Dendritic cell treated with granulocyte-macrophage colony-stimulating factor and Interleukin-4, amounts not matched to agents 40 ng/mL and 50 ng/mL, for 4 days (primary cell): Measurements from ENCODE around the gene TARDBP.

ENCODE experiments used
- H3K27ac Mint-ChIP-seq: one replicate; pipeline ENCODE4 v1.8.0; 2022; ENCODE audit warnings: mild to moderate bottlenecking, mixed read lengths
- H3K27me3 Mint-ChIP-seq: one replicate; pipeline ENCODE4 v1.8.0; 2022; ENCODE audit warnings: mild to moderate bottlenecking, mixed read lengths
- H3K36me3 Mint-ChIP-seq: one replicate; pipeline ENCODE4 v1.8.0; 2022; ENCODE audit warnings: low read depth, mixed read lengths
- H3K4me1 Mint-ChIP-seq: one replicate; pipeline ENCODE4 v1.8.0; 2022; ENCODE audit warnings: low read depth, mixed read lengths
- H3K4me3 Mint-ChIP-seq: one replicate; pipeline ENCODE4 v1.8.0; 2022; ENCODE audit warnings: mild to moderate bottlenecking, moderate library complexity, mixed read lengths
- H3K9me3 Mint-ChIP-seq: one replicate; pipeline ENCODE4 v1.8.0; 2022; ENCODE audit warnings: mixed read lengths
- intact Hi-C: fragments of 100-400 bp; cut with micrococcal nuclease; formaldehyde crosslinking; loops from one replicate; pipeline ENCODE4 v1.15.0; 2022

TARDBP gene

DNA sequence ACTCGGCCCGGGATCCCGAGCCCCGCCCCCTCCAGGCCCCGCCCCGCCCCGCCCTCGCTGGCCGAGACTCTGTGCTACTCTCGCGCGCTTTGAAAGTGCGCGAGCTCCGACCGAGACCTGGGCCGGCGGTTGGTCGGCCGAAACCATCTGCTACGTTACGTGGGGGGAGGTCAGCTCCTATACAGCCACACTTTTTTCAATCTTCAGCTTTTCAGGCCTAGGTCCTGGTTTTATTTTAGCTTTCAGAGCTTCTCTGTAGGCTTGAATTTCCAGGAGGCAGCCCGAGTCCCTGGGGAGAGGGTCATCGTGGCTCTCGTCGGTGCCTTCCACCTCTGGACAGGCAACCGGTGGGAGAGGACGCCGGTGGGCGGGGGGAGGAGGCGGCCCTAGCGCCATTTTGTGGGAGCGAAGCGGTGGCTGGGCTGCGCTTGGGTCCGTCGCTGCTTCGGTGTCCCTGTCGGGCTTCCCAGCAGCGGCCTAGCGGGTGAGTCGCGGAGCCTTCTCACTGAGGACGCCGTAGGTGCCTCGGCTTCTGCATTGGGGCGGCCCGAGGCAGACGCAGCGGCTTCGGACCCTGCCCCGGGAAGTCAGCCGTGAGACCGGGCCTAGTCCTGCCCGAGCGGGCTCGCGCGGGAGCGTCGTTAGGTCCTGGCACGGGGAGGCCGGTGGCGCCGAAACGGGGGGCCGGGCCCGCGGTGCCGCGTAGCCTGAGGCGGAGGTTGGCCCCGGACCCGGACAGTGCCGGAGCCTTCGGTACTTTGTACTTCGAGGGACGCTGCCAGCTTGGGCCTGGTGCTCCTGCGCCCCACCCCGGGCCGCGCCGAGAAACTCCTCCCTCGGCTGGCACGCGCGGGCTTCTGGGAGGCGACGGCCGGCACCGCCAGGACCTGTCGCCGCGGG lies at the start of gene TARDBP:
Gene TARDBP, plus strand, starts transcription at position 395 of the 900 bp plus-strand sequence. CDS start 1,074 bp downstream, outside the sequence.
- H3K27me3 Mint-ChIP-seq: no peaks in the 10 kb centered on the region
- H3K4me1 Mint-ChIP-seq: peaks cover 17% of the 10 kb centered on the region
- peaks cover 53% of the 10 kb centered on the region for H3K36me3 Mint-ChIP-seq
- peak within 1 kb of the TSS; percentile 83 for H3K4me3 Mint-ChIP-seq
- no peaks in the 10 kb centered on the region for H3K9me3 Mint-ChIP-seq
- H3K27ac Mint-ChIP-seq: peak within 1 kb of the TSS; percentile 99
- intact Hi-C loops: loop anchor here (2.0 to 5.0 kb wide), 2 partner anchors 45 to 86 kb away; partner anchors contain the start of gene EXOSC10

- Mint-ChIP-seq H3K4me3 (peak overlapping the region; percentile 65), H3K9me3 (no peaks in the 10 kb centered on the region), H3K36me3 (no peaks in the 10 kb centered on the region), H3K4me1 (peaks cover 80% of the 10 kb centered on the region), H3K27ac (peak overlapping the region; percentile 92), H3K27me3 (no peaks in the 10 kb centered on the region)
- intact Hi-C loops: loop anchor here (5.0 kb wide), 1 partner anchor 47 kb away; the partner anchor contains the start of gene TARDBP
These were observed 46.8 kb upstream of the TARDBP start for GRCh38 chr1:10965546-10966226.

- Mint-ChIP-seq H3K36me3 (no peaks in the 10 kb centered on the region), H3K27me3 (peaks cover 3% of the 10 kb centered on the region), H3K4me3 (no peak overlapping the region), H3K4me1 (peaks cover 66% of the 10 kb centered on the region), H3K27ac (peak overlapping the region; percentile 92), H3K9me3 (no peaks in the 10 kb centered on the region)
- intact Hi-C loops: loop anchor here (5.0 kb wide), 1 partner anchor 45 kb away; the partner anchor contains the start of gene TARDBP
These were observed 45.4 kb upstream of the TARDBP start for GRCh38 chr1:10967090-10967489.

DNA sequence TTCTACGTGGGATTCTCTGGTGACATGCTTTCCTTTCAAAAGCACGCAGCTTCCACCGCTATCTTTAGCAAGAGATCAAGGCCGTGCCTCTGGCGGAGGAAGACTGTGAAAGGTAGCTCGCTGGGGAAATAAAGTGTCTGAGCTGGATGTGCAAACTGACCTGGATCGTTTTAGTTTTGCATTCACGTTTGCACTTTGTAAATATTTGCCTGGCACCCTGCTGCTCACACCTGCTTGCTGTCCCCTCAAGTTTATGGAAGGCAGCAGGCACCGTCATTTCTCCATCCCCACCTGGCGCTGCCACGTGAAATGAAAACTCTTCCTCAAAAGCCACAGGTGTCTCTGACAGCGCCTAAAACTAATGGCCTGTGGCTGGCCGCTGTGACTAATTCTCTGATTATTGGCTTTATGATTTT lies 44.0 kb upstream of the TARDBP start:
- H3K9me3 Mint-ChIP-seq: no peaks in the 10 kb centered on the region
- no peaks in the 10 kb centered on the region for H3K36me3 Mint-ChIP-seq
- no peak overlapping the region for H3K27ac Mint-ChIP-seq
- intact Hi-C loops: loop anchor here (5.0 kb wide), 1 partner anchor 44 kb away; the partner anchor contains the start of gene TARDBP
- no peak overlapping the region for H3K4me3 Mint-ChIP-seq
- peaks cover 62% of the 10 kb centered on the region for H3K4me1 Mint-ChIP-seq
- peaks cover 3% of the 10 kb centered on the region for H3K27me3 Mint-ChIP-seq

DNA sequence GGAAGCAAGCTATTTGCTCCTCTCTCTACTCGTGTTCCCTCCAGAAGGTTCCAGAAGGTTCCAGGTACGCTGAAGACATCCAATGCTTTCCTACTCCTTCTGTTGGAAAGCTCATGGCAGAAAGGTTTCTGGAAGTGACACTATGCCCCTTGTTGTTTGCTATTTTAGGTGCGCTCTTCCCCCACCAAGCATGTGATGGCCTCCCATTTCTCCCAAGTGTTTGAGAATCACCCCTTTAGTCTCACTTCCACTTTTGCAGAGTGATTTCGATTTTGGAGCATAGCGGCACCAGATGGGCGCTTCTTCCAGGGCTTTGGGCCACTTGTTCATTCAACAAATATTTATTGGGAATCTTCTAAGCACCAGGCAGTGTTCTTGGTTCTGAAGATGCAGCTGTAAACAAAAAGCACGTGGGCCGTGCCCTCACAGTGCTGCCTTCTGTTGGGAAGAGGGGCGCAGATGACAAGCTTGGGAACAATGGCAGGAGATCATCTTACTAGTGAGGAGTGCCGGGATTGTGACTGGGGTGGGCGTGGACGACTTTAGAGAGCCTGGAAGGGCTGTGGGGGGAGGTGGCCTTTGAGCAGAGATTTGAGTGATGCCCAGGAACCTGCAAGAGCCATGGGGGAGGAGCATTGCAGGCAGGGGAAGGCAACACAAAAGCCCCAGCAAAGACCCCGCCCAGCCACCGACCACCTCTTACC lies 43.0 kb upstream of the TARDBP start:
- no peaks in the 10 kb centered on the region for H3K36me3 Mint-ChIP-seq
- H3K9me3 Mint-ChIP-seq: no peaks in the 10 kb centered on the region
- H3K27me3 Mint-ChIP-seq: peaks cover 4% of the 10 kb centered on the region
- peaks cover 55% of the 10 kb centered on the region for H3K4me1 Mint-ChIP-seq
- H3K4me3 Mint-ChIP-seq: no peak overlapping the region
- intact Hi-C loops: loop anchor here (5.0 kb wide), 1 partner anchor 43 kb away; the partner anchor contains the start of gene TARDBP
- H3K27ac Mint-ChIP-seq: peak overlapping the region; percentile 70

- intact Hi-C loops: loop anchor here (5.0 kb wide), 1 partner anchor 42 kb away; the partner anchor contains the start of gene TARDBP
- Mint-ChIP-seq H3K4me3 (no peak overlapping the region), H3K9me3 (no peaks in the 10 kb centered on the region), H3K27ac (peak overlapping the region; percentile 70), H3K36me3 (no peaks in the 10 kb centered on the region), H3K4me1 (peaks cover 54% of the 10 kb centered on the region), H3K27me3 (peaks cover 4% of the 10 kb centered on the region)
These were observed 42.5 kb upstream of the TARDBP start for GRCh38 chr1:10969971-10970332.

- intact Hi-C loops: no loop called here
- Mint-ChIP-seq H3K4me1 (peaks cover 33% of the 10 kb centered on the region), H3K27me3 (peaks cover 7% of the 10 kb centered on the region), H3K9me3 (no peaks in the 10 kb centered on the region), H3K27ac (no peak overlapping the region), H3K36me3 (no peaks in the 10 kb centered on the region), H3K4me3 (no peak overlapping the region)
These were observed 38.9 kb upstream of the TARDBP start for GRCh38 chr1:10973552-10973951.

DNA sequence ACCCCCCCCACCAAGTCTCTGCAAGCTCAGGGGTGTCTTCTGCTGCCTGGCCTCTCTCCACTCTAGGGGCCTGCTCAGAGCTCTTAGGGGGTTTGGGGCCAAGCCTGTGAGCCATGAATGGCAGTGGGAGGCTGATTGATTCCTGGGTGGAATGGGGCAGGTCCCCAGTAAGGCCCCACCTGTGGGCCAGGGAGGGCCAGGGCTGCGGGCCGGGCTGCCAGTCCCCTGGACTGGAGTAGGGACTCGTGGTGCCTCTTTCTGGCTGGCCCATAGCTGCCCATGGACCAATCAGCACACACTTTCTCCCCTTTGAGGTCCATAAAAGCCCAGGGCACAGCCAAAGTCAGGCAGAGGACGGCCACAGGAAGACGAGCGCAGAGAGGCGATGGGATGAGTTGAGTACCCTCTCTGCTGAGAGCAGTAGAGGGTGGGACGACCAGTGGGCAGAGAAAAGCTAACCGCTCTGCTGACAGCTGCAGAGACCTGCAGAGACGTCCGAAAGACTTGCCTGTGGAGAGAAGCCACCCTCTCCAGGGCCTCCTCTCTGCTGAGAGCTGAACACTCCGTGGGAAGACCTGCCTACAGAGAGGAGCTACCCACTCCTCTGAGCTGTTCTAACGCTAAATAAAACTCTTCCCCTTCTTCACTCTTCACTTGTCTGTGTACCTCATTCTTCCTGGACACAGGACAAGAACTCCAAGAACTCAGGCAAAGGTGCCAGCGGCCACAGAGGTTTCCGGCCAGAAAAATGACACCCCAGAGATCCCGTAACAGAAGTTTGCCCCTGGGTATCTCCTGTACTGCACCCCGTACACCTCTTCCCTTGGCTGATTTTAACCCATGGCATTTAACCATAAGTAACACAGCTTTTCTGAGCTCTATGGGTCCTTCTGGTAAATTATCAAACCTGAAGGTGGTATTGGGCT lies 38.2 kb upstream of the TARDBP start:
- H3K4me3 Mint-ChIP-seq: no peak overlapping the region
- H3K27ac Mint-ChIP-seq: no peak overlapping the region
- intact Hi-C loops: no loop called here
- H3K9me3 Mint-ChIP-seq: no peaks in the 10 kb centered on the region
- H3K27me3 Mint-ChIP-seq: peaks cover 13% of the 10 kb centered on the region
- peaks cover 33% of the 10 kb centered on the region for H3K4me1 Mint-ChIP-seq
- no peaks in the 10 kb centered on the region for H3K36me3 Mint-ChIP-seq

DNA sequence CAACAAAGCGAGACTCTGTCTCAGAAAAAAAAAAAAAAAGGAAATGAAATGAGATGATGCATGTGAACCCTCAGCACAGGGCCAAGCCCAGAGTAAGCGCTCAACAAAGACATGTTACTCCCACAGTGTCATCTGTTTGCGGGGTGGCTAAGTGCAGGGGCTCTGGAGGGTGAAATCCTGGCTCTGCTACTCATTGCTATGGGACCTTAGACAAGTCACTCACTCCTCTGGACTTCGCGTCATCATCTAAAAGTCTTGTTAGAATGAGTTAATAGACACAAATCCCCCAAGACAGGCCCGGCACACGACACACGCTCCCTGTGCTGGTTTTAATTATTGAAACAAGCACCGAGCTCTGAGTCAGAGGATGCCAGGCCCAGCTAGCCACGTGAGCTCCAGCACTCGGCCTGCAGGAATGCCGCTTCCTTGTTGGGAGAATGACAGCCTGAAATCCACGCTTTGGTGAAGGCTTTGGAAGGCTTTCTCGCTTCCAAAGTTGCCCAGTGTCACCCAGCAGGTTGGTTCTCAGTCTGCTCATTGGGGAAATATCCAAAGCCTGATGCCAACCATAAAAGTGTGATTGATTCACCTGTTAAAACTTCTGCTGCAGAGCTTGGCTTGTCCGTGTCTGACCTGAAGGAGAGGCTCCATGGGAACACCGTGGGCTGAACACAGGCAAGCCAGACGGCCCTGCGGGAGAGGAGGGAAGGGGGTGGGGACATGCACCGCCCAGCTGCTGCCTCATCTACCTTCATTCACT lies 36.7 kb upstream of the TARDBP start:
- H3K27me3 Mint-ChIP-seq: peaks cover 27% of the 10 kb centered on the region
- no peak overlapping the region for H3K27ac Mint-ChIP-seq
- H3K4me3 Mint-ChIP-seq: no peak overlapping the region
- intact Hi-C loops: no loop called here
- peaks cover 38% of the 10 kb centered on the region for H3K4me1 Mint-ChIP-seq
- H3K9me3 Mint-ChIP-seq: no peaks in the 10 kb centered on the region
- no peaks in the 10 kb centered on the region for H3K36me3 Mint-ChIP-seq

- intact Hi-C loops: no loop called here
- peaks cover 46% of the 10 kb centered on the region for H3K4me1 Mint-ChIP-seq
- H3K36me3 Mint-ChIP-seq: no peaks in the 10 kb centered on the region
- H3K9me3 Mint-ChIP-seq: no peaks in the 10 kb centered on the region
- peak overlapping the region; percentile 79 for H3K27ac Mint-ChIP-seq
- peaks cover 35% of the 10 kb centered on the region for H3K27me3 Mint-ChIP-seq
- H3K4me3 Mint-ChIP-seq: no peak overlapping the region
These were observed 33.7 kb upstream of the TARDBP start for GRCh38 chr1:10978719-10979118.

DNA sequence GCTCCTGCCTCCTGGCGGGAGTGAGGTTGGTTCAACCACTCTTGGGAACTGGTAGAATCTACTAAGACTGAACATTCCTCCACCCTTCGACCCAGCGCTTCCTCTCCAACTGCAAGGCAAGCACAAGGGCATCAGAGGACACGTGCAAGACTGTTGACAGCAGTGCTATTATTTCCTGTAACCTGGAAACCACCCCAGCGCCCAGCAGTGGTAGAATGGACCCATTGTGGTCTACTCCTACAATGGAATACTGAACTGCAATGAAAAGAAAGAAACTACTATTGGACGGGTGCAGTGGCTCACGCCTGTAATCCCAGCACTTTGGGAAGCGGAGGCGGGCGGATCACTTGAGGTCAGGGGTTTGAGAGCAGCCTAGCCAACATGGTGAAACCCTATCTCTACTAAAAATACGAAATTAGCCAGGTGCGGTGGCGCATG lies 33.0 kb upstream of the TARDBP start:
- Mint-ChIP-seq H3K27me3 (peaks cover 33% of the 10 kb centered on the region), H3K4me1 (peaks cover 42% of the 10 kb centered on the region), H3K9me3 (no peaks in the 10 kb centered on the region), H3K36me3 (no peaks in the 10 kb centered on the region), H3K4me3 (no peak overlapping the region), H3K27ac (peak overlapping the region; percentile 79)
- intact Hi-C loops: no loop called here

- H3K27ac Mint-ChIP-seq: peak overlapping the region; percentile 79
- H3K27me3 Mint-ChIP-seq: peaks cover 33% of the 10 kb centered on the region
- no peaks in the 10 kb centered on the region for H3K36me3 Mint-ChIP-seq
- intact Hi-C loops: no loop called here
- H3K4me1 Mint-ChIP-seq: peaks cover 39% of the 10 kb centered on the region
- no peaks in the 10 kb centered on the region for H3K9me3 Mint-ChIP-seq
- H3K4me3 Mint-ChIP-seq: no peak overlapping the region
These were observed 32.3 kb upstream of the TARDBP start for GRCh38 chr1:10980094-10980577.
